Activated CD8-positive, alpha-beta memory T cell treated with anti-CD3 and anti-CD28 coated beads, Interleukin-2, amount 50 U/mL, for 24 hours (primary cell): Measurements from ENCODE around the gene NDUFAF5.
"Not testable (repeated sequence)": the region's sequence is repeated elsewhere in the genome, so short reads cannot be mapped to it uniquely, and the experiment has no call there.

ENCODE experiments used
- DNase-seq: peaks from one replicate; pipeline ENCODE4 v3.0.0-alpha.2; 2020; ENCODE audit errors: extremely low read depth

NDUFAF5 gene

GRCh38 chr20:13784893-13785715 lies at the start of gene NDUFAF5, which contains the start of gene ESF1:
Gene NDUFAF5 (plus strand): TSS chr20:13785028. CDS start chr20:13785069, 41 bp downstream.
Gene ESF1 (minus strand): TSS chr20:13784919. CDS start chr20:13783140, 1,779 bp downstream.
- DNase-seq, result peak; percentile 90

- DNase-seq, result no peak
Observed at GRCh38 chr20:13735826-13736225, 49.0 kb upstream of the NDUFAF5 start.

- no peak for DNase-seq
Observed at GRCh38 chr20:13736436-13737191, 48.2 kb upstream of the NDUFAF5 start.

- not testable (repeated sequence) for DNase-seq
Observed at GRCh38 chr20:13738187-13738586, 46.6 kb upstream of the NDUFAF5 start.

GRCh38 chr20:13739731-13740649 lies 44.8 kb upstream of the NDUFAF5 start:
- no peak for DNase-seq

- no peak for DNase-seq
Observed at GRCh38 chr20:13741879-13742278, 42.9 kb upstream of the NDUFAF5 start.

- no peak for DNase-seq
Observed at GRCh38 chr20:13744352-13744751, 40.5 kb upstream of the NDUFAF5 start.

GRCh38 chr20:13745784-13746183 lies 39.0 kb upstream of the NDUFAF5 start:
- no peak for DNase-seq

- DNase-seq, result no peak
Observed at GRCh38 chr20:13749811-13750210, 35.0 kb upstream of the NDUFAF5 start.

- no peak for DNase-seq
Observed at GRCh38 chr20:13753436-13754036, 31.3 kb upstream of the NDUFAF5 start.

- no peak for DNase-seq
Observed at GRCh38 chr20:13755809-13756208, 29.0 kb upstream of the NDUFAF5 start.

GRCh38 chr20:13756551-13756950 lies 28.3 kb upstream of the NDUFAF5 start:
- no peak for DNase-seq

- no peak for DNase-seq
Observed at GRCh38 chr20:13758884-13759283, 25.9 kb upstream of the NDUFAF5 start.

- DNase-seq, result not testable (repeated sequence)
Observed at GRCh38 chr20:13760451-13760946, 24.3 kb upstream of the NDUFAF5 start.

- no peak for DNase-seq
Observed at GRCh38 chr20:13765299-13765698, 19.5 kb upstream of the NDUFAF5 start.

GRCh38 chr20:13765868-13766416 lies 18.9 kb upstream of the NDUFAF5 start:
- no peak for DNase-seq

- no peak for DNase-seq
Observed at GRCh38 chr20:13770141-13770540, 14.7 kb upstream of the NDUFAF5 start.

GRCh38 chr20:13771853-13772453 lies 12.9 kb upstream of the NDUFAF5 start:
- no peak for DNase-seq

- no peak for DNase-seq
Observed at GRCh38 chr20:13772529-13772928, 12.3 kb upstream of the NDUFAF5 start.

- DNase-seq, result no peak
Observed at GRCh38 chr20:13775867-13776266, 9.0 kb upstream of the NDUFAF5 start.
